OCI-LY7 (cell line): Measurements from ENCODE around the gene C11orf97.

Experiments used
- EZH2phosphoT487 ChIP-seq: fragments of 200-600 bp; sonication (generic); IDR thresholded peaks from 2 replicates; pipeline ENCODE4 v1.6.1; 2018; ENCODE audit warnings: low read depth, borderline replicate concordance, mild to moderate bottlenecking, mixed run types, antibody characterized with exemption, low read length, moderate library complexity, mixed read lengths
- TF ChIP-seq, protein P1 (sequence below): fragments of 200-600 bp; sonication (generic); conservative IDR thresholded peaks from 2 replicates; pipeline ENCODE4 v1.5.1; 2014; ENCODE audit warnings: mild to moderate bottlenecking, antibody characterized with exemption, low read length, moderate library complexity, mixed read lengths

DNA sequence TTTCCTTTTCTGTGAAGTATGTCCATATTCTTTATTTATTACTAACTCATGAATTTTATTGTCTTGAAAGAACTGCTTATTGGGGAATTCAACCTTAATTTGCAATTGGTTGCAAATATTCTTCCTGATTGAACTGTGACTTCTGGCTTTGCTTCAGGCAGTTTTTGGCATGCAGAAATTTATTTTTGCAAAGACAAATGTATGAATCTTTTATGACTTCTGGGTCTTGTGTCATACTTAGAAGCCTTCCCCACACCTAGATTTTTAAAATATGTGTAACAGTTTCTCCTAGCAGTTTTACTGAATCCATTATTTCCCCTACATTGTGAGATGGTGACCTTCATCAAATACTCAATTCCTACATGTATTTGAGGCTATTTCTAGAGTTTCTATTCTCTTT lies 30.9 kb upstream of the C11orf97 start:
- TF ChIP-seq, protein P1, sequence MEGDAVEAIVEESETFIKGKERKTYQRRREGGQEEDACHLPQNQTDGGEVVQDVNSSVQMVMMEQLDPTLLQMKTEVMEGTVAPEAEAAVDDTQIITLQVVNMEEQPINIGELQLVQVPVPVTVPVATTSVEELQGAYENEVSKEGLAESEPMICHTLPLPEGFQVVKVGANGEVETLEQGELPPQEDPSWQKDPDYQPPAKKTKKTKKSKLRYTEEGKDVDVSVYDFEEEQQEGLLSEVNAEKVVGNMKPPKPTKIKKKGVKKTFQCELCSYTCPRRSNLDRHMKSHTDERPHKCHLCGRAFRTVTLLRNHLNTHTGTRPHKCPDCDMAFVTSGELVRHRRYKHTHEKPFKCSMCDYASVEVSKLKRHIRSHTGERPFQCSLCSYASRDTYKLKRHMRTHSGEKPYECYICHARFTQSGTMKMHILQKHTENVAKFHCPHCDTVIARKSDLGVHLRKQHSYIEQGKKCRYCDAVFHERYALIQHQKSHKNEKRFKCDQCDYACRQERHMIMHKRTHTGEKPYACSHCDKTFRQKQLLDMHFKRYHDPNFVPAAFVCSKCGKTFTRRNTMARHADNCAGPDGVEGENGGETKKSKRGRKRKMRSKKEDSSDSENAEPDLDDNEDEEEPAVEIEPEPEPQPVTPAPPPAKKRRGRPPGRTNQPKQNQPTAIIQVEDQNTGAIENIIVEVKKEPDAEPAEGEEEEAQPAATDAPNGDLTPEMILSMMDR = no peak
- TF ChIP-seq EZH2phosphoT487 = no peak
